ENCODE data around the gene NPIPB6. TPM values are rescaled to one million over a fixed set of nuclear protein-coding genes. Genes with fewer than 3 reads are reported as not detected.

NPIPB6 gene
- total and polyA plus RNA-seq, 2 donors (not counting 1 experiment from before 2014, with no cell fraction given) = 2.1 to 5.8 TPM

- Mint-ChIP-seq H3K9me3 (ENCODE audit: insufficient read depth) (no peaks in the 10 kb centered on the region), H3K27me3 (no peaks in the 10 kb centered on the region), H3K27ac (no peak overlapping the region), H3K4me3 (no peak overlapping the region), H3K4me1 (no peaks in the 10 kb centered on the region)
- intact Hi-C loops (cut with micrococcal nuclease) = no loop called here
- ChIA-PET POLR2A (no interaction called here), CTCF (interaction anchor here (1.1 to 1.8 kb wide), 5 partner anchors 9 to 117 kb away, joined by 3 to 15 read pairs (median 5); no protein-coding TSS in a partner anchor)
- Histone ChIP-seq H3K4me3 (ENCODE audit: control extremely low read depth in 1 of 5, extremely low read depth in 1 of 5, insufficient read depth in 1 of 5, low read depth in 2 of 5, low read length in 4 of 5) (no peak overlapping the region), H4K20me1 (ENCODE audit: control insufficient read depth, insufficient read depth, low read length, poor library complexity, severe bottlenecking) (no peaks in the 10 kb centered on the region), H2AFZ (ENCODE audit: insufficient read depth, low read depth, low read length, poor library complexity, severe bottlenecking) (peak overlapping the region; percentile 38), H3K79me2 (ENCODE audit: control insufficient read depth, insufficient read depth, low read length) (no peaks in the 10 kb centered on the region), H3K36me3 (replicated peaks in 1 of 2; ENCODE audit: control extremely low read depth in 1 of 2, control insufficient read depth in 1 of 2, extremely low read depth in 1 of 2, insufficient read depth in 2 of 2, low read length in 1 of 2) (no peaks in the 10 kb centered on the region), H3K4me1 (ENCODE audit: control insufficient read depth in 2 of 2, insufficient read depth in 2 of 2, low read length in 2 of 2) (no peaks in the 10 kb centered on the region), H3K9me3 (ENCODE audit: control extremely low read depth in 1 of 3, control insufficient read depth in 2 of 3, insufficient read depth in 1 of 3, low read length in 2 of 3) (no peaks in the 10 kb centered on the region), H3K9ac (ENCODE audit: low read length) (no peak overlapping the region), H3K27me3 (replicated peaks in 1 of 4; ENCODE audit: control extremely low read depth in 1 of 4, control insufficient read depth in 3 of 4, insufficient read depth in 4 of 4, low read length in 3 of 4) (no peaks in the 10 kb centered on the region), H3K27ac (ENCODE audit: low read length in 2 of 2) (no peak overlapping the region), H3K4me2 (replicated peaks; ENCODE audit: low read depth, low read length, poor library complexity, severe bottlenecking) (no peak overlapping the region)
- no peak for TF ChIP-seq EZH2 (IDR thresholded peaks at IDR 0.05; ENCODE audit: borderline replicate concordance, insufficient read depth, low read depth, low read length, poor library complexity, severe bottlenecking)
- peak; percentile 87 for TF ChIP-seq CTCF (IDR thresholded peaks at IDR 0.05)
- ATAC-seq (ENCODE audit: low read depth) (peak; percentile 89), DNase-seq (peak; percentile 79)
- WGBS (ENCODE audit: insufficient coverage) = 57% methylated on average over 11 of the region's 12 CpGs
Observed at GRCh38 chr16:28326881-28327610, 36.3 kb downstream of the NPIPB6 start.

DNA sequence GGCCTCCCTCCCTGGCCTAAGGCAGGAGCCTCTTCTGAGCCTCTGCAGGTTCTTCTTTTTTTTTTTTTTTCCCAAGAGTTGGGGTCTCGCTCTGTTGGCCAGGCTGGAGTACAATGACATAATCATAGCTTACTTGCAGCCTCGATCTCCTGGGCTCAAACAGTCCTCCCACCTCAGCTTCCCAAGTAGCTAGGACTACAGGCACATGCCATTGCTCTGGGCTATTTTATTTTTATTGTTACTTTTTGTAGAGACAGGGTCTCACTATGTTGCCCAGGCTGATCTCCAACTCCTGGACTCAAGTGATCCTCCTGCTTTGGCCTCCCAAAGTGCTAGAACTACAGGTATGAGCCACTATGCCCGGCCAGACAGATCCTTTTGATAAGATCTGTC, 38.4 kb downstream of the NPIPB6 start:
- no peaks in the 10 kb centered on the region for H3K79me2 ChIP-seq (ENCODE audit: control insufficient read depth, insufficient read depth, low read length)
- no peaks in the 10 kb centered on the region for H3K9me3 ChIP-seq (ENCODE audit: control extremely low read depth in 1 of 3, control insufficient read depth in 2 of 3, insufficient read depth in 1 of 3, low read length in 2 of 3)
- H3K4me3 ChIP-seq (ENCODE audit: control extremely low read depth in 1 of 5, extremely low read depth in 1 of 5, insufficient read depth in 1 of 5, low read depth in 2 of 5, low read length in 4 of 5) = no peak overlapping the region
- no peak overlapping the region for H3K9ac ChIP-seq (ENCODE audit: low read length)
- TF ChIP-seq EZH2 (IDR thresholded peaks at IDR 0.05; ENCODE audit: borderline replicate concordance, insufficient read depth, low read depth, low read length, poor library complexity, severe bottlenecking) (no peak), CTCF (IDR thresholded peaks at IDR 0.05) (no peak)
- no peaks in the 10 kb centered on the region for H3K27me3 ChIP-seq (replicated peaks in 1 of 4; ENCODE audit: control extremely low read depth in 1 of 4, control insufficient read depth in 3 of 4, insufficient read depth in 4 of 4, low read length in 3 of 4)
- no peaks in the 10 kb centered on the region for H3K36me3 ChIP-seq (replicated peaks in 1 of 2; ENCODE audit: control extremely low read depth in 1 of 2, control insufficient read depth in 1 of 2, extremely low read depth in 1 of 2, insufficient read depth in 2 of 2, low read length in 1 of 2)
- no peaks in the 10 kb centered on the region for H4K20me1 ChIP-seq (ENCODE audit: control insufficient read depth, insufficient read depth, low read length, poor library complexity, severe bottlenecking)
- H3K27ac ChIP-seq (ENCODE audit: low read length in 2 of 2) = no peak overlapping the region
- Mint-ChIP-seq H3K27ac (no peak overlapping the region), H3K27me3 (no peaks in the 10 kb centered on the region), H3K4me1 (no peaks in the 10 kb centered on the region), H3K9me3 (ENCODE audit: insufficient read depth) (no peaks in the 10 kb centered on the region), H3K4me3 (no peak overlapping the region)
- H3K4me2 ChIP-seq (replicated peaks; ENCODE audit: low read depth, low read length, poor library complexity, severe bottlenecking) = no peak overlapping the region
- POLR2A ChIA-PET = no interaction called here
- H3K4me1 ChIP-seq (ENCODE audit: control insufficient read depth in 2 of 2, insufficient read depth in 2 of 2, low read length in 2 of 2) = peaks cover 0 to 3% of the 10 kb centered on the region in 2 donors
- CTCF ChIA-PET = interaction anchor here (0.9 to 1.2 kb wide), 2 partner anchors 47 to 117 kb away, joined by 3 read pairs; no protein-coding TSS in a partner anchor
- ATAC-seq (ENCODE audit: low read depth) = no peak
- 100% methylated on average over 1 of the region's 3 CpGs for WGBS (ENCODE audit: insufficient coverage)
- intact Hi-C loops (cut with micrococcal nuclease) = no loop called here
- DNase-seq = no peak
- no peak overlapping the region for H2AFZ ChIP-seq (ENCODE audit: insufficient read depth, low read depth, low read length, poor library complexity, severe bottlenecking)

Measured in B cell (primary cell).